Heart right ventricle (tissue), 16 donors: Measurements from ENCODE around the gene TREX2. TPM values are rescaled to one million over a fixed set of nuclear protein-coding genes. Genes with fewer than 3 reads are reported as not detected.
A peak's percentile ranks its signal among the peaks of the same experiment; 100 is the strongest.

ENCODE experiments used
- ATAC-seq, 8 donors: fragments of 200-7000 bp; cut with Tn5 transposase; one replicate each; pipeline ENCODE4 v1.9.1; 2020; ENCODE audit warnings: mild to moderate bottlenecking in 8 of 8, moderate library complexity in 8 of 8, moderate number of reproducible peaks in 1 of 8
- DNase-seq, 2 donors: peaks; one replicate each; pipeline ENCODE4 v3.0.0-alpha.2; 2020
- H3K27ac ChIP-seq, 10 donors: fragments of 200-600 bp; sonication (generic) in 2 of 10; one replicate each; pipeline versions ENCODE4 v1.5.0 to v1.8.0; 2020 to 2022; ENCODE audit warnings: mild to moderate bottlenecking in 3 of 10
- H3K27me3 ChIP-seq, 7 donors: fragments of 200-600 bp; one replicate each; pipeline ENCODE4 v1.8.0; 2021 to 2022; ENCODE audit warnings: mild to moderate bottlenecking in 2 of 7
- H3K36me3 ChIP-seq, 9 donors: fragments of 200-600 bp; sonication (generic) in 1 of 9; one replicate each; pipeline versions ENCODE4 v1.5.0 to v1.8.0; 2020 to 2022; ENCODE audit warnings: mild to moderate bottlenecking in 2 of 9
- H3K4me1 ChIP-seq, 9 donors: fragments of 200-600 bp; sonication (generic) in 1 of 9; one replicate each; pipeline versions ENCODE4 v1.5.0 to v1.8.0; 2020 to 2022; ENCODE audit warnings: mild to moderate bottlenecking in 4 of 9
- H3K4me3 ChIP-seq, 10 donors: fragments of 200-600 bp; sonication (generic) in 2 of 10; one replicate each; pipeline versions ENCODE4 v1.5.0 to v1.8.0; 2020 to 2022; ENCODE audit warnings: mild to moderate bottlenecking in 7 of 10, moderate library complexity in 2 of 10
- H3K9me3 ChIP-seq, 11 donors: fragments of 200-600 bp in 10 of 11; sonication (generic) in 2 of 11; one replicate each; pipeline versions ENCODE4 v1.5.0 to v1.8.0; 2013 to 2022; ENCODE audit warnings: mild to moderate bottlenecking in 2 of 11, control low read depth in 1 of 11, moderate library complexity in 1 of 11
- CTCF ChIP-seq, 9 donors: fragments of 200-600 bp; sonication (generic) in 2 of 9; IDR thresholded peaks; one replicate each; pipeline versions ENCODE4 v1.5.0 to v1.8.0; 2021 to 2022; ENCODE audit warnings: antibody characterized with exemption in 9 of 9, mild to moderate bottlenecking in 5 of 9, moderate library complexity in 1 of 9
- WGBS, 2 donors: extraction: QIAGEN DNeasy Blood & Tissue Kit; methylation state at CpG; one replicate each; pipeline ENCODE4 v1.1.7; 2013; ENCODE audit warnings: inconsistent platforms in 1 of 2; 5-methylcytosine and 5-hydroxymethylcytosine counted together
- intact Hi-C, 10 donors: fragments of 100-400 bp; cut with DNase I; formaldehyde crosslinking; loops; one replicate each; pipeline versions ENCODE4 v1.11.1 to v1.14.2; 2022
- polyA plus RNA-seq, 2 donors: library from polyadenylated mRNA; stranded (reverse); fragments of 200-250 nt; gene quantifications; one replicate each; pipeline ENCODE4 v1.2.3, GENCODE V29; 2013
- total RNA-seq, 10 donors: library from RNA; stranded (reverse); fragmentation: NEBNext Ultra II Directional in 3 of 10; extraction: Animal tissue kit (Norgen Biotek cat#: 25700) in 3 of 10; gene quantifications; one replicate each; pipeline versions ENCODE4 v1.2.1 to v1.2.4, GENCODE V29; 2021 to 2023
- donor health status: Arrhythmogenic right ventricular cardiomyopathy.
- donor health status: ischemic (EF 13 %, LVEDD 7.1; RV severe dilation, severe dysfunction).
- donor health status: healthy with polysubstance abuse.
- donor health status: DM: no; HTN: yes; CAD: no.
- donor health status: DM: no; HTN: no; CAD: no.
- donor health status: ischemic (EF 25% LVEDD 6.9; RV normal size, moderate dysfunction).
- donor health status: ischemic (EF 25% LVEDD 5.7; RV mildly dilated, moderate dysfunction).
- donor health status: healthy.
- donor health status: DM: yes; HTN: yes; CAD: no.
- donor health status: Ischemic cardiomyopathy.
- donor health status: ischemic (EF 35%, LVEDD 5.7; RV mildly dilated, moderate dysfunction).
- donor health status: nonischemic (EF 11% LVEDD 7.7; RV severe dilation, severe dysfunction).
- donor health status: DM: yes; HTN: yes; CAD: no.
- donor health status: PGD.
- donor health status: ischemic (EF 29% LVEDD 5.4; RV normal size, mild dysfunction).
- donor health status: nonischemic (EF 23%, LVEDD 6.1; RV moderate dilation, normal function).

Gene TREX2
- total and polyA plus RNA-seq, 12 donors, result 0.20 to 0.44 (median 0.31) TPM; not detected in 4

- Histone ChIP-seq H3K36me3 (peaks cover 0 to 54% (median 0%) of the 10 kb centered on the region in 9 donors), H3K4me1 (peaks cover 0 to 9% (median 0%) of the 10 kb centered on the region in 9 donors), H3K27ac (no peak overlapping the region), H3K27me3 (peaks cover 0 to 9% (median 0%) of the 10 kb centered on the region in 7 donors), H3K9me3 (no peaks in the 10 kb centered on the region), H3K4me3 (no peak overlapping the region)
- peak in 1 of 2 donors; percentile 5 for DNase-seq
- intact Hi-C loops, result loop anchor here in 1 of 10 donors (10.0 kb wide), 1 partner anchor 48 kb away; no protein-coding TSS in a partner anchor
- WGBS, 2 donors, result 87 to 98% methylated on average over 5 to 9 of the region's 9 CpGs
- ATAC-seq, result peak in 1 of 8 donors; percentile 23
- no peak for TF ChIP-seq CTCF (IDR thresholded peaks at IDR 0.05)
Observed at GRCh38 chrX:153456704-153457103, 10.8 kb upstream of the TREX2 start.

DNA sequence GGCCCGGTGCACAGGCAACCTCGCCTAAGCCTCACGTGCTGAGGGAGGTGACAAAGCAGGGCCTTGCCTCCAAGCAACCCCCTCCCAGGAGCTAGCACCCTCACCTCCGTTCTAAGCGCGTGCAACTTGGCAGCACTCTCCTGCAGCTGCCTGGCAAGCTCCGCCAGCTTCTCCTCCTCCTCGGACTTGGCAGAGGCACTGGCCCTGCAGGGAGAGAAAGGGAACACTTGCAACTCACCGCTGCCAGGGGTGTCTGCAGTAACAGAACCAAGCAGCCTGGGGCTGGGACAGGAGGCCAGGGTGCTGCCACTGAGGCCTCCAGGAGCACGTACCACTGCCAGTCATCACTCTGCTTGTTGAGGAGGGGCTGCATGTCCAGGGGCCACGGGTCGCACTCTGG lies 10.3 kb upstream of the TREX2 start:
- Histone ChIP-seq H3K4me1 (peaks cover 0 to 9% (median 0%) of the 10 kb centered on the region in 9 donors), H3K9me3 (no peaks in the 10 kb centered on the region), H3K27ac (no peak overlapping the region), H3K36me3 (peaks cover 0 to 51% (median 0%) of the 10 kb centered on the region in 9 donors), H3K27me3 (peaks cover 0 to 9% (median 0%) of the 10 kb centered on the region in 7 donors), H3K4me3 (no peak overlapping the region)
- intact Hi-C loops, result loop anchor here in 1 of 10 donors (10.0 kb wide), 1 partner anchor 49 kb away; no protein-coding TSS in a partner anchor
- no peak for TF ChIP-seq CTCF (IDR thresholded peaks at IDR 0.05)
- ATAC-seq, result peak in 7 of 8 donors; percentile 61 to 89 (median 78)
- peak; percentile 36 to 55 for DNase-seq
- WGBS, 2 donors, result 45 to 70% methylated on average over 10 to 12 of the region's 12 CpGs

DNA sequence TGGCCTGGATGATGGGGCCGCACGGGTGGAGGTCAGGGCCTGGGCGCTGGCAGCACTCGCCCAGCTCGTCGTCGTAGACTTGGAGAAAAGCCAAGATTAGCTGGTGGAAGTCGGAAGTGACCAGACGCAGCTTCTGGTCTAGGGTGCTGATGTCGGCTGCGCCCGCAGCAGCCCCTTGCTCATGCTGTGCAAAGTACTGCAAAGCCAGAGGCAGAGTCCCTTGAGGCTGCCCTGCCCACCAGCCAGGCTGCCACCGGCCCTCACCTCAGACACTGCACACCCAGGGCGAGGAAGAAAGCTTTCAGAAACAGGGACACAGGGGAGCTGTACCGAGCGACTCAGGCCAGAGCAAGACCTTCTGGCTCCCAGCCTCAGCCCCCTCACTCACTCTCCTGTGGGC lies 9.7 kb upstream of the TREX2 start:
- H3K9me3 ChIP-seq, result no peaks in the 10 kb centered on the region
- peaks cover 0 to 53% (median 0%) of the 10 kb centered on the region in 9 donors for H3K36me3 ChIP-seq
- H3K4me3 ChIP-seq, result no peak overlapping the region
- H3K27me3 ChIP-seq, result peaks cover 0 to 9% (median 0%) of the 10 kb centered on the region in 7 donors
- DNase-seq (no peak), ATAC-seq (no peak)
- no peak for TF ChIP-seq CTCF (IDR thresholded peaks at IDR 0.05)
- peaks cover 0 to 9% (median 0%) of the 10 kb centered on the region in 9 donors for H3K4me1 ChIP-seq
- intact Hi-C loops, result loop anchor here in 1 of 10 donors (10.0 kb wide), 1 partner anchor 49 kb away; no protein-coding TSS in a partner anchor
- 82 to 86% methylated on average over 8 to 16 of the region's 16 CpGs for WGBS, 2 donors
- H3K27ac ChIP-seq, result no peak overlapping the region

GRCh38 chrX:153454901-153455550 lies 9.2 kb upstream of the TREX2 start:
- no peak for ATAC-seq
- DNase-seq, result no peak
- H3K36me3 ChIP-seq, result peaks cover 0 to 56% (median 0%) of the 10 kb centered on the region in 9 donors
- H3K4me1 ChIP-seq, result peaks cover 0 to 9% (median 0%) of the 10 kb centered on the region in 9 donors
- H3K27me3 ChIP-seq, result peaks cover 0 to 9% (median 0%) of the 10 kb centered on the region in 7 donors
- TF ChIP-seq CTCF (IDR thresholded peaks at IDR 0.05), result no peak
- intact Hi-C loops, result loop anchor here in 1 of 10 donors (10.0 kb wide), 1 partner anchor 50 kb away; no protein-coding TSS in a partner anchor
- no peak overlapping the region for H3K27ac ChIP-seq
- WGBS, 2 donors, result 93 to 97% methylated on average over 15 to 16 of the region's 16 CpGs
- H3K4me3 ChIP-seq, result no peak overlapping the region
- no peaks in the 10 kb centered on the region for H3K9me3 ChIP-seq
